NOMO-1 (cell line): ENCODE data around the gene LLGL1.
"Not testable (repeated sequence)": the region's sequence is repeated elsewhere in the genome, so short reads cannot be mapped to it uniquely, and the experiment has no call there.

ENCODE experiments used
- DNase-seq, 2 experiments: peaks; one replicate each; lab custom pipeline; 2025; ENCODE audit not compliant: unreplicated experiment in 2 of 2; lab: John Stamatoyannopoulos, UW

LLGL1 gene

DNA sequence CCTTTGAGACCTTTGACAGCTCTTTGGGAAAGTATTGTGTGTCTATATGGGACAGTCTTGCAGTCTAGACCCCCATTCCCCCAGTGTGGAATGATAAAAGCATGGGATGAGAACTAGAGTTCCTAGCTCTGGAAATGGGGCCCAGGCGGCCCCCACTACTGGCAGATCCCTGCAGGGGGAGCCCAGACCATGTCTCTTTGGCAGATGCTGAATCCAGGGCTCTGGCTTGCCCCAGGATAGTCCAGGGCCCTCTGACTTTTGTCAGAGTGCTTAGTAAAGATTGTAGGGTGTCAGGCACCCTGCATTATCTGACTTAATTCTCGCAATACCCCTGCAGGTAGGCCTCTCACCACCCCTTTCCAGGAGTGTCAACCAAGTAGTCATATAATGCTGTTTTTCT lies 33.5 kb upstream of the LLGL1 start:
- DNase-seq: no peak

DNA sequence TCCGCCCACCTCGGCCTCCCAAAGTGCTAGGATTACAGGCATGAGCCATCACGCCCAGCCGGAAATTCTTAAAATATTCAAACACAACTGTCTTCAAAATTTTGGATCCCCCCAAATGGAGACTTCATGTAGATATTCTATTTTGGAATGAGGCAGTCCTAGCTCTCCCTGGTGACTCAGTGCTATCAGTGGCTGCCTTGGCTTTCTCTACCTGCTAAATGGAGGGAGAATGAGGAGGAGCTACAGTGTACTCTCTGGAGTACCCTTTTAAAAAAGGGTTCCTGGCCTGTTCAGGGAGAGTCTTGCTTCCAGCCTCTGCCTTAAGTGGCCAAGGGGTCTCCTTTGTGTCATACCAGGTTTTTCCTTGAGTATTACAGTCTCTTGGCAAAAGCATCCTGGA lies 31.0 kb upstream of the LLGL1 start:
- DNase-seq: no peak

DNA sequence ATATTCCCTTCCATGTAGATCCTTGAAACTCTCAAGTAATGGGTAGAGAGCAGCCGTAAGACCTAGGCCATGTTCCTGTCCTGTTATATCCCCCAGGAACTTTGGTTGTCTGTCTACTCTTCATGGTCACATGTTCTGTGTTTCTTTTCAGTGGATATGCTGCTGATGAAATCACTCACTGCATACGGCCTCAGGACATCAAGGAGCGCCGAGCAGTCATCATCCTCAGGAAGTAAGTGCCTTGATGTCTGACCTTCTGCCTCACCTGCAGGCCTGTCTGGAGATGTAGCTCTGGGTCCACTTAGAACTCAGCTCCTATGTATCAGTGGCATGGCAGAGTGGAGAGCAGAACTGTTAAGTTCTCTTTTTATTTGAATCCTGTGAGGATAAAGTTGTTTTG lies 30.6 kb upstream of the LLGL1 start:
- no peak for DNase-seq

DNA sequence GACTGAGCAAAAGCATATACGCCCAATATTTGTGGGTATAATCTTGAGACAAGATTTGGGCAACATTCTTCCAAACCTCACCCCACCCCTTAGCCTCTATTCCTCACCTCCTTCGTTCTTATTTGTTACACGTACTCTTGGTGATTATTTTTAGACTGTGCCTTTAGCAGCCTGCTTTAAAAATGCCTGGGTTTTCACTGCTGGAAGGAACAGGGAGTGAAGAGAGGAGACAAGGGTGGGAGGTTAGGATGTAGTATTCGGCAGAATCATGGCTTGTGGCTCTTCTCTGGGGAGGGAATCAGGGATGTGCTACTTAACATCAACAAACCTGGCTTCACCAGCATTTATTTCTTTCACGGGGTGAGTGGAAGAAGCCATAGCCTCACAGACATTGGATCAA lies 30.2 kb upstream of the LLGL1 start:
- no peak for DNase-seq

DNA sequence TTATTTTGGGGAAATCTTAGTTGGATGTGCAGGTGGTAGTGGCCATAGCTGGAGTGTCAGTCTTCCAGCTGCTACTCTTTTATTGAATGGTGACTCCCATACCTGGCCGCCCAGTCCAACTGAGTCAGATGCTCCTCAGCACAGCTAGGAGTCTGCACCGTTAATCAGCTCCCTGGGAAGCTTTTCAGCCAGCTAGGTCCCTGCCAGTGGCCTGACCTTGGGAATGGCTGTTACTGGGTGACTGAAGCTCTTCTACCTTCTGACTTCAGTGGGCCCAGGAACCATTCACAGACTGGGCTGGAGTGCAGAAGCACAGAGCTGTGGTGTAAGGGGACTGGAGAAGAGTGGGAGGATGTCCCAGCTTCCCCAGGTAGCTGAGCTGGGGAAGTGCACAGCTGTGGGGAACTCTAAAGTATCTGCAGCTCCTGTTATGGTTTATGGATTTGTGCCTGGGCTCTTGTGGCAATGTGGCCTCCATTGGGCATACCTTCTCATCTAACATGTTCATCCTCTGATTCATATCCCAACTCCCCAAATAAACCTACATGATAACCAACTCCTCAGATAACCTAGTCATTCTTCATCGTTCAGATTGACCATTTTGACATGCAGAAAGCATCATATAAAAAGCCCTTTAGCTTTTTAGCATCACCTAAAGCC lies 27.8 kb upstream of the LLGL1 start:
- DNase-seq: no peak

DNA sequence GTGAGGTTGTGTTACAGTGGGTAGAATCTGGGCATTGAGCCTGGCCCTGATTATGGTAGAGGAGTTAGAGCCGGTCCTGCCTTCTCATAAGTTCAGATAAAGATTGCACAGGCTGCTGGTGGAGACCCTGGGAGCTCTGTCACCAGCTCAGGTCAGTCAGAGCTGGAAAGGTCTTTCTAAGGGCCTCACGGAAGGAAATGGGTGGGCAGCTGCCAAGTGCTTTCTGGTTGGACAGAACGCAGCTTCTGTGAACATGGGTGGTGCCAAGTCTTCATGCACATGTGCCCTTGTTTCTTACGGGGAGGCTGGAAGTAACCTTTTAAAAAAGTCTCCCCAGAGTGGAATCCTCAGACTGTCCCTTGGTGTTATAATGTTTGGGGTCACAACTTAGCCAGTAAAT lies 26.9 kb upstream of the LLGL1 start:
- DNase-seq: no peak

DNA sequence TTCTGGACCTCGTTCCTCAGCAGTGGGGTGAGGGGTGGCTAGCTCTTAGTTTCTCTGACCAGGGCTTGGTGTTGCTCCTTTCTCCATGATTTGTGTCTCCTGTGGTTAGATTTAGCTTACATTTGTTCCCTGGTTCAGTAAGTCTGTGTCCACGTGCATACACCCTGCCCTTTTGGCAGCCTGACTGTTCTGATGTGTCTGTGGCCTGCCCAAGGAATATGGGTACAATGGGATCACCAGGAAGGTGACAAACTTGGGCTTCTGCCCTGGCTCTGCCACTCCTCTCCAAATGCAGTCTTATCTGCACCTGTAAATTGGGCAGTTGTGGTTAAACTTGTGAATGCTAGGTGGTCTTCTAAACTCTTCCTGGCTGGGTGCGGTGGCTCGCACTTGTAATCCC lies 24.3 kb upstream of the LLGL1 start:
- no peak for DNase-seq

DNA sequence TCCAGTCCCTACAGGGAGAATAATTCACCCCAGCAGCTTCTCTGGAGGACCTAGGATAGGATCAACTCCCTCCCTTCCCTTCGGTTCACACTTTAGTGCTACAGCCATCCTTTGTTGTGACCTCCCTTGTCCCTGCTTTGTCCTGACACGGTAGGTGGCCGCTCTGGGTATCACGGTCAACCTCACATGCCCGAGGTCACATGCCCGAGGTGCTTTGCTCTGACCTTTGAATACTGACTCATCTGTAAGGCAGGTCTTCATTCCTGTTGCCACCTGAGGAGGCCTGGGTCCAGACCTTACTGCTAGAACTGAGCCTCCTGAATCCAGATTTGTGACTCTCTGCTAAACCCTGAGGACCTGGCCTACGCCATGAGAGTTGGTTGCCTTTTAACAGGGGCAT lies 22.1 kb upstream of the LLGL1 start:
- DNase-seq: no peak

DNA sequence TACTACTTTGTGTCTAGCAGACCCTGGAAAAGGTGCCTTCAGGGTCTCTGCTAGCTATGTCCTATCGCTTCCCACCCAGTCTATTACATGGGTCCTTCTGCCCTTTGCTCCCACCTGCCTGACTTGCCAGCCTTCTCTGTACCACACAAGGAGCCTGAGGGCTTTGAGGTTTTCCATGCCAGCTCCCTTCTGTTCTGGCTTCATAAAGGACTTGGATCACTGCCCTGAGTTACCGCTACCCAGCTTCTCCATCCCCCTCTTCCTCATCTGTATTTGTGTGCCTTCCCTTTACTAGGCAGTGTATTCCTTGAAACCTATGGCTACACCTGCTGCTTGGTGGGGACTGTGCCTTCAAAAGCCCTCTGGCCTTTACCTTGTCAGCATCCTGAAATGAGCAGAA lies 19.6 kb upstream of the LLGL1 start:
- no peak for DNase-seq

DNA sequence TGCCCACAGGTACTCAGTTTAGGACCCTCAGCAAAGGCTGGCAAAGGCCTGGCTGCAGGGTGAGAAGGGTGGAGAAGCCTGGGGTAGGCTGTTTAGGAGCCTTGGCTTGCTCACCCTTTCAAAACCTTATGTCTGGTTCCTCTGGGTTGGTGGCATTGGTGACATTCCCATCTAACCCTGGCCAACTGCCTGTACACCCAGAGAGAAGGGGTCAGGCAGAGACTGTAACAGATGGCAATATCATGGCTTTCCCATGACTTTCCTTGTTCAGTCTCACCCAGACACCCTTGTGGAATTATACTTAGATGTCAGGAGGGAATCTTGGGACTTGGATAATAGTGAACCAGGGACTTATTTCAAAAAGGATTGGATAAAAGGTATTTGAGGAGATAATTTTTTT lies 18.5 kb upstream of the LLGL1 start:
- DNase-seq: no peak

DNA sequence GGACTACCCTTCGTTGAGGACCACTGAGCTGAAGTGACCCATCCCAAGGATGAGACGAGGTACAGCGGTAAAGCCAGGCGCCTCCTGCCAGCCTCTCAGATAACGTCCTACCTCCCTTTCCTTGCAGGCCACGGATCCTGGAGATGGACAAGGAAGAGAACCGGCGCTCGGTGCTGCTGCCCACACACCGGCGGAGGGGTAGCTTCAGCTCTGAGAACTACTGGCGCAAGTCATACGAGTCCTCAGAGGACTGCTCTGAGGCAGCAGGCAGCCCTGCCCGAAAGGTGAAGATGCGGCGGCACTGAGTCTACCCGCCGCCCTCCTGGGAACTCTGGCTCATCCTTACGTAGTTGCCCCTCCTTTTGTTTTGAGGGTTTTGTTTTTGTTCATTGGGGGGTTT lies 17.3 kb upstream of the LLGL1 start:
- no peak for DNase-seq

DNA sequence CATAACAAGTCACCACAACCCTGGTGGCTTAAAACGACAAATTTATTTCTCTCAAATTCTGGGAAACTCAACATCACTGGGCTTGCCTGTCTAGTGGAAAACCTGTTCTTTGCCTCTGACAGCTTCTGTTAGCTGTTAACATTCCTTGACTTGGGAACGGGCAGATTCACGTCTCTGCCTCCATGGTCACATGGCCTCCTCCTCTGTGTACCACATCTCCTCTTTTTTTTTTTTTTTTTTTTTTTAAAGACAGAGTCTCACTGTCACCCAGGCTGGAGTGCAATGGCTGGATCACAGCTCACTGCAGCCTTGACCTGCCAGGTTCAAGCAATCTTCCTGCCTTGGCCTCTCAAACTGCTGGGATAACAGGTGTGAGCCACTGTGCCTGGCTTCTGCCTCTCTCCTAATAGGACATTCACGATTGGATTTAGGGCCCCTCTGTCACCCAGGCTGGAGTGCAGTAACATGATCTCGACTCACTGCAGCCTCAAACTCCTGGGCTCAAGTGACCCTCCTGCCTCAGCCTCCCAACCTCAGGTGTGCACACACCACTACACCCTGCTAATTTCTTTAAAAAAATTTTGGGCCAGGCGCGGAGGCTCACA lies 11.7 kb upstream of the LLGL1 start:
- DNase-seq: no peak

DNA sequence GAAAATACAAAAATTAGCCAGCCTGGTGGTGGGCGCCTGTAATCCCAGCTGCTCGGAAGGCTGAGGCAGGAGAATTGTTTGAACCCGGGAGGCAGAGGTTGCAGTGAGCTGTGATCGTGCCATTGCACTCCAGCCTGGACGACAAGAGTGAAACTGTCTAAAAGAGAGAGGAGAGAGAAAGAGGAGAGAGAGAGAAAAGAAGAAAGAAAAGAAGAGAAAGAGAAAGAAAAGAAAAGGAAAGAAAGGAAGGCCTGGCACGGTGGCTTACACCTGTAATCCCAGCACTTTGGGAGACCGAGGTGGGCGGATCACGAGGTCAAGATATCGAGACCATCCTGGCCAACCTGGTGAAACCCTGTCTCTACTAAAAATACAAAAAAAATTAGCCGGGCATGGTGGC lies 8.5 kb upstream of the LLGL1 start:
- DNase-seq: not testable (repeated sequence)

DNA sequence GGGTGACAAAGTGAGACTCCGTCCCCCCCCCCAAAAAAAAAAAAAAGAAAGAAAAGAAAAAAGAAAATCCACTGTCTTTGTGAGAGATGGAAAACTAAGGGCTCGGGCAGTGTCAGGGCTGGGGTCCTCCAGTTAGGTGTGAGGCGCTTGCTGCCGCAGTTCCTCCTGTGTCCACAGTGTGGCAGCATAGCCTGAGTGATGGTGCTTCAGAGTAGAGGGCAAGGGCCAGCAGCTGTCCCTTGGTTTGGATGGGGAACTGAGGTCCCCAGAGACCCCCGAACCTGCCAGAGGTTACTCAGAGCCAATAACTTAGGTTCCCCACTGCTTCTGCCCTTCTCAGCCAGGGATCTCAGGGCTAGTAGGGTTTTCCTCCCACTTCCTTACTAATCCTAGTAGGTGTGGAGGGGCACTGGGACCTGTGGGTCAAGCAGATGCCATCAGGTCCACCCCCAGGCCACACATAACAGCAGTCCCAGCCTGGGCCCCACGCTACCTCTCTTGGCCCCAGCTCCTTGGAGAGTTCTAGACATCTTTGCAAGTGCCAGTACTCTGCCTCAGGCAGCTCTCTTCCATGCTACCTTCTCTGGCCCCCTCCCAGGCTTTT lies 7.9 kb upstream of the LLGL1 start:
- peak in 1 of 2 experiments; percentile 36 for DNase-seq

DNA sequence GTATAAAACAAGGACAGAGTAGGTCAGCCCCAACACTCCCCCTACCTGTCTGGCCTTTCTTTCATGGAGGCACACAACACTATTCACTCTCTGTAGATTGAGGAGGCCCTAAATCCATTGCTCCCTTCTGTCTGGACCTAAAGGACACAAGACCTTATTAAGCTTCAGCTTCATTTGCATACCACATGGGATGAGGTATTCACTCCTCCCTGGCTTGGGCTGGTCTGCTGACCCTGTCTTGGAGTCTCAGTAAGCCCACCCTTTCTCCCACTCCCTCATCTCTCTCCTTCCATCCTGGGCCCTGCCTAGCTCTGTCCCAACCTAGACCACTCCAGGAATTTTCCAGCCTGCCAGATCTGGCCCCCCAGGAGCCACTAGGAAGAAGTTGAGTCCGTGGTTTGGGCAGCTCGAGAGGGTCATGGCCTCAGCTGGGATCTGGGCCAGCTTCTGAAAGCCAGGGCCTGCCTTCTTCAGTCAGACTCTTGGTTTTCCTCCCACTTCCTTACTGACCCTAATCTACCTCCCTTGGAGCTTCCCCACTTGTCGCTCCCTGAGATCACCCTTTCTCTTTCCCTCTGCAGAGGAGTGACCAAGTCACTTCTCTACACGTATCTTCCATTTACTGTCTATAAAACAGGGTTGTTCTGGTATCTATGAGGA lies 6.5 kb upstream of the LLGL1 start:
- DNase-seq: no peak

DNA sequence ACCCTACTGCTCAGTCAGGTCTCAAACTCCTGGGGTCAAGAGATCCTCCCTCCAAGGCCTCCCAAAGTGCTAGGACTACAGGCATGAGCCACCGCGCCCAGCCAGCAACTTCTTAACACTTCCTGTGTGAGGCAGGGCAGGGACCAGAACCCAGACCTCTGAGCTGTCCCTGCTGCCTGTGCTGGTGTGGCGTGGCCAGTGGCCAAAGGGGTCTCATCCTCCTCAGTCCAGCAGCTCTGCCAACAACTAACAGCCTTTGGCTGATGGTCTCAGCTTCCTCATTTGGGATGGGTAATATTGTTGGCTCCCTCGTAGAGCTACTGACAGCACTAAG lies 1.4 kb upstream of the LLGL1 start:
- no peak for DNase-seq

DNA sequence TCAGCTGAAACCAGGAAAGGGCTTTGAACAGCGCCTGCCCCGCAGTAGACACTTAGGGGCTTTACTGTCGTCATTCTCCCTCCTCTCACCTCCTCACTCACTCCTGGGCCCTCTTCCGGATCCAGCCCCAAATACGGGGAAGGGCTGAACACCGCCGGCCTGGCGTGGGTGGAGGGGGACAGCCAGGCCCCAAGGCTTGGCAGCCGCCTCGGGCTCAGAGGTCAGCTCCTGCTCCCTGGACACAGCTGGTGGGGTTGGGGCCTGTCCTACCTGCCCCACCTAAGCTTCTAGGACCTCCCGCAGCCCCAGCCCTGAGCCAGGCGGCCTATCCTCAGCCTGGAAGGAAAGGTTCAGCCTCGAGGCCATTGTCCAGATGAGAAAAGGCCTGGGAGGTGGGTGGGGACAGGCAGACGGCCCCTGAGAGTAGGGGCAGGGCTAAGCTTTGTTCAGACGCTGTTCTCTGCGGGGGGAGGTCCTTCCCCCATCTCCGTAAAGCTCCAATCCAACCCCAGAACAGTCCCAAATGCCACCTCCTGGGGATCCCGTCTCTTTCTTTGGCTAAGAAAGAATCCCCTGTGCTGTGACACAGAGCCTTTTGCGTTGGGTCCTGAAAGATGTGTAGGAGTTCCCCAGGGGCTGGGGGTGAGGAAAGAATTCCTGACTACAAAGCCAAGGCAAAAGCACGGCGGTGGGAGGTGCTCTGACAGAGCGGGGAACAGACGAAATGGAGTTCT lies 881 bp upstream of the LLGL1 start:
- no peak for DNase-seq

DNA sequence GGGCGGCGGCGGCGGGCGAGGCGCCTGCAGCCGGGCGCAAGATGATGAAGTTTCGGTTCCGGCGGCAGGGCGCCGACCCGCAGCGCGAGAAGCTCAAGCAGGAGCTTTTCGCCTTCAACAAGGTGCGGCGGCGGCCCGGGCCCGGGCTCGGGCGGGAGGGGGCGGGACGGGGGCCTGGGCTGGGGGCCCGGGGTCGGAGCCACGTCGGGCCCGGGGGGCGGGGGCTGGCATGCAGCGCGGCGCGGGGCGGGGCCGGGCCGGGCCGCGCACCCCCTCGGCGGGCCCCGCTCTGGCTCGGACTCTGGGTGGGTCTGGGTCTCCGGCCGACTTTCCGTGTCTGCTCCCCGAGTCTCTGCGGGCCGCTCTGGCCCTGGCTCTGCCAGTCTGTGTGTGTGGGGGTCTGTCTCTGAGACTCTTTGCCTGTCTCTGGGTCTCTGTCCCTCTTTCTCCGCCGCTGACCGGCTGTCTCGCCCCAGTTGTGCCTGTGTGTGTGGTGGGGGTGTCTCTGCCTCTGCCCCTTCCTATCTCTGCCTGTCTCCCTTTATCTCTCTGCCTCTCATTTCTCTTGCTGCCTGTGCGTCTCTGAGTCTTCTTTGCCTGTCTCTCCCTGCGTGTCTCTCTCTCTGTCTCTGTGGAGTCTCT lies 328 bp downstream of the LLGL1 start:
- DNase-seq: peak in 1 of 2 experiments; percentile 20

DNA sequence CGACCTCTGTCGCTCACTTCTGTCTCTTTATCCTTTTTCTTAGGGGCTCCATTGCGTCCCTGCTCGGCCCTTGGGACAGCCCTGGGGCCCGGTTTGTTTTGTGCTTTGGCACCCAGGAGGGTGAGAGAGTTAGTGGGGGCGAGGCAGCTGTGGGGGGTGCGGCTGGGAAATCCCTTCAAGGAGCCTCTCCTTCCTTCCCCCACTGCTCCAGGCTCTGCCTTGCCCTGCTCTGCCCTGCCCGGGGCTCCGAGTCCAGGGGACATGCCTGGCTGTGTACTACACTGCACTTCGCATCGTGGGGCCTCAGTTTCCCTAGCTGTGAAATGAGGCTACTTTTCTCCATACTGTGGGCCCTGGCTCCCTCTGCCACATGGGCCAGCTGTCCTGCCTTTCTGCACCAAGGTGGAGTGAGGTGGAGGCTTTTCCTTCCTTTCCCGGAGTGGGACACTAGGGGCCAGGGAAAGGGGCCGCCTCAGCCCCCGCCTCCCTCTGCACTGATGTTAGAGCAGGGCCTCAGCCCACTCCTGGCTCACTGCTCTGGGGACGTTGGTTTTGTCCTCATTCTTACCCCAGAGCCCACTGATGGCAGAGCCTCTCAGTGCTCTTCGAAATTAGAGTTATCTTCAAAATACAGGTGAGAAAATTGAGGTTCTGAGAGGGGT lies 980 bp downstream of the LLGL1 start:
- no peak for DNase-seq

DNA sequence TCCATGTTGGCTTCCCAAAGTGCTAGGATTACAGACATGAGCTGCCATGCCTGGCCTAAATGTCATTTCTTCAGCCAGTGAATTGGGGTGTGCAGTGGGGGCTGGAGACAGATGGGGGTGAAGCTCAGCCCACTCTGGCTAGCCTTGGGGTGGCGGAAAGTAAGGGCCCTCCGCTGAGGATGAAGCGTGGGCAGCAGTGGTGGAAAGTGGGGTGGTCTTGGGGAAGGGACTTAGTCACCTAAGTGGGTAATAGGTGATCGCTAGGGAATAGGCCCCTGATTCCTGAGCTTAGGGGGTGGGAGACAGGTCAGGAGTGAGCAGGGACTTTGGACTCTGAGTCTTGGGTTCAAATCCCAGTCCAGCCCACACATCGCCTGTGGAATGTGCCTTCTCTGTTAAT lies 2.2 kb downstream of the LLGL1 start:
- no peak for DNase-seq
